ACC112 (cell line): ENCODE measurements around the gene PRKN.

Experiments used
- H2AFZ ChIP-seq: fragments of 200-600 bp; sonication (generic); one replicate; pipeline ENCODE4 v1.6.0; 2017; ENCODE audit warnings: antibody characterized with exemption, low read length; ENCODE audit not compliant: unreplicated experiment
- H3K27ac ChIP-seq: fragments of 200-600 bp; sonication (generic); 2 replicates; pipeline ENCODE4 v1.5.1; 2014; ENCODE audit warnings: low read depth, mild to moderate bottlenecking, antibody characterized with exemption, low read length, moderate library complexity
- H3K27me3 ChIP-seq: fragments of 200-600 bp; sonication (generic); 2 replicates; pipeline ENCODE4 v1.6.1; 2014; ENCODE audit warnings: mild to moderate bottlenecking, antibody characterized with exemption, low read length, moderate library complexity, mixed read lengths; ENCODE audit not compliant: insufficient read depth
- H3K36me3 ChIP-seq: fragments of 200-600 bp; sonication (generic); 2 replicates; pipeline ENCODE4 v1.6.1; 2016; ENCODE audit warnings: mild to moderate bottlenecking, antibody characterized with exemption, low read length, moderate library complexity, mixed read lengths; ENCODE audit not compliant: insufficient read depth
- H3K4me1 ChIP-seq: fragments of 200-600 bp; sonication (generic); one replicate; pipeline ENCODE4 v1.6.1; 2016; ENCODE audit warnings: low read length, mixed read lengths; ENCODE audit not compliant: insufficient read depth, unreplicated experiment, control insufficient read depth
- H3K4me3 ChIP-seq: fragments of 200-600 bp; sonication (generic); 2 replicates; pipeline ENCODE4 v1.5.1; 2014; ENCODE audit warnings: mild to moderate bottlenecking, low read depth, low read length
- H3K79me2 ChIP-seq: fragments of 200-600 bp; sonication (generic); one replicate; pipeline ENCODE4 v1.6.0; 2016; ENCODE audit warnings: low read length; ENCODE audit not compliant: control insufficient read depth, unreplicated experiment, insufficient read depth

Gene PRKN

GRCh38 chr6:161449521-161449920 lies 1278.0 kb downstream of the PRKN start:
- Histone ChIP-seq H2AFZ (no peak overlapping the region), H3K36me3 (no peaks in the 10 kb centered on the region), H3K27me3 (no peaks in the 10 kb centered on the region), H3K27ac (no peak overlapping the region), H3K4me1 (no peaks in the 10 kb centered on the region), H3K4me3 (no peak overlapping the region), H3K79me2 (no peaks in the 10 kb centered on the region)

GRCh38 chr6:161446949-161447348 lies 1280.6 kb downstream of the PRKN start:
- H2AFZ ChIP-seq: no peak overlapping the region
- H3K4me1 ChIP-seq: no peaks in the 10 kb centered on the region
- no peaks in the 10 kb centered on the region for H3K36me3 ChIP-seq
- H3K27ac ChIP-seq: no peak overlapping the region
- H3K79me2 ChIP-seq: no peaks in the 10 kb centered on the region
- H3K27me3 ChIP-seq: no peaks in the 10 kb centered on the region
- H3K4me3 ChIP-seq: no peak overlapping the region

- no peaks in the 10 kb centered on the region for H3K36me3 ChIP-seq
- H3K4me3 ChIP-seq: no peak overlapping the region
- no peak overlapping the region for H2AFZ ChIP-seq
- no peaks in the 10 kb centered on the region for H3K79me2 ChIP-seq
- H3K27ac ChIP-seq: no peak overlapping the region
- no peaks in the 10 kb centered on the region for H3K27me3 ChIP-seq
- H3K4me1 ChIP-seq: no peaks in the 10 kb centered on the region
Measured at GRCh38 chr6:161446296-161446925, 1281.2 kb downstream of the PRKN start.

DNA sequence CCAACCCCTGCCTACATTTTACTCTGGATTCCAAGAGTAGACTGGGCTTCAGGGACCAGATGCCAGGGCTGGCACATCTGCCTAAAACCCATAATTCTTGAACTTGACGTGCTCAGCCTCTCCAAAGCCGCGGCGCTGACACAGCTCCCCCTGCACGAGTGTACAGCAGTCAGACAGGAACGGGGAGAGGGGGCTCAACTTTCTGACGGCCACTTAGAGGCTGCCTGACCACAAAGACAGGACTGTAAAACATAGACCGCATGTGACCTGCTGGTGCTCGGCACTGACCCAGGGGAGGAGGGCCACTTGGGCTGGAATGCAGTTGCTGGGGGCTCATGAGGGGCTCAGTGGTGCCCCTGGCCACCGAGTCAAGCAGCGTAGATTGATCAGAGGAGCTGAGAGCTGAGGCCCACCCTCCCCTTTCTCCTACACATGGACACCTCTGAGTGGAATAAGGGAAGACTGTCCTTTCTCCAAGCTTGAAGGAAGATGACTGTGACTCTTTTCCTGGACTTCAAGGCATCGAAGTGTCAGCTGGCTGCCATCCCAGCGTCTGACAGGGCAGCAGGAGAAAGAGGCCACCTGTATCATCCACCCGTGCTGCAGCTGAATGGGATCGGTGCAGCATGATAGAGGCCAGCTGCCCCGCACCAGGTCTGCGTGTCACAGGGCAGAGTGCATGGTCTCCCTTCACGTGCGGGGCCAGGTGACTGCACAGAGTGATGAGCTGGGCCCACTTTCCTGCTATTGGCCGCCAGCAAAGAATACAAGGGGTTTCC lies 1282.4 kb downstream of the PRKN start:
- Histone ChIP-seq H2AFZ (no peak overlapping the region), H3K4me1 (no peaks in the 10 kb centered on the region), H3K27me3 (no peaks in the 10 kb centered on the region), H3K4me3 (no peak overlapping the region), H3K36me3 (no peaks in the 10 kb centered on the region), H3K27ac (no peak overlapping the region), H3K79me2 (no peaks in the 10 kb centered on the region)

- H3K27me3 ChIP-seq: no peaks in the 10 kb centered on the region
- no peaks in the 10 kb centered on the region for H3K79me2 ChIP-seq
- no peak overlapping the region for H3K27ac ChIP-seq
- peaks cover under 1% of the 10 kb centered on the region for H3K4me1 ChIP-seq
- H2AFZ ChIP-seq: no peak overlapping the region
- no peaks in the 10 kb centered on the region for H3K36me3 ChIP-seq
- H3K4me3 ChIP-seq: no peak overlapping the region
Measured at GRCh38 chr6:161444464-161444863, 1283.1 kb downstream of the PRKN start.

DNA sequence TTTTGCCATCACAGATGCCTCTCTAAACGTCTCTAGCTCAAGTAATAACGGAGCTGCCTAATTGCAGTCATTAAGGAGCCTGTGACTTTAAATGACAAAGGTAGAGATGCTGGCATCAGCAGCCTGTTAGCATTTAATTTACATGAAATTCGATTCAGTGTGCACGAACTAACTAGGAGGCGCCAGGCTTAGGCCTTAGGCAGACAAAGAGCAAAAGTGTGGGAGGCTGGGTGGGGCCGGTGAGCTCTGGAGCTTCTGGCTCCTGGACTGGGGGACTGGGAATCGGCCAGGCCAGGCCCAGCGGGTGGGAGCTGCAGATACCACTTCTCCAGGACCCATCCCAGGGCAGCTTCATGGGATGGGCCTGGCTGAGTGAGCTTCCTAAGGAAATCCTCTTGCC lies 1283.7 kb downstream of the PRKN start:
- H3K4me1 ChIP-seq: peaks cover 7% of the 10 kb centered on the region
- H3K79me2 ChIP-seq: no peaks in the 10 kb centered on the region
- no peak overlapping the region for H3K27ac ChIP-seq
- H3K36me3 ChIP-seq: no peaks in the 10 kb centered on the region
- H3K4me3 ChIP-seq: no peak overlapping the region
- H3K27me3 ChIP-seq: no peaks in the 10 kb centered on the region
- no peak overlapping the region for H2AFZ ChIP-seq

- no peaks in the 10 kb centered on the region for H3K79me2 ChIP-seq
Measured at GRCh38 chr6:161442420-161442819, 1285.1 kb downstream of the PRKN start.

DNA sequence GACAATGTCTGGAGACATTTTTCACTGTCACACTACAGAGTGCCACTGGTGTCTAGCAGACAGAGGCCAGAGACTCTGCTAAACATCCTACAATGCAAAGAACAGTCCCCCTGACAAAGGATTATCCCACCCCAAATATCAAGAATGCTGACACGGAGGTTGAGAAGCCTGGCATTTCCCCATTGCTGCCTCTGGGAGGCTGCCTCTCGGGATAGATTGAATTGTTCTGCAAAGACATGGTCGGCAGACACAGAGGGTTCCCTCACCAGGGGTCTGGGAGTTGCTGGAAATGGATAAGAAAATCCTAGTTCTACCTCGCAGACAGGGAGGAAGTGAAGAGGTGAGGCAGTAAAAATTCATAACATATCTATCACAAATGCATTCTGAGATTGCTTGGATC lies 1287.3 kb downstream of the PRKN start:
- H3K27ac ChIP-seq: no peak overlapping the region
- no peaks in the 10 kb centered on the region for H3K36me3 ChIP-seq
- H3K79me2 ChIP-seq: no peaks in the 10 kb centered on the region
- no peak overlapping the region for H3K4me3 ChIP-seq
- no peak overlapping the region for H2AFZ ChIP-seq
- H3K4me1 ChIP-seq: peaks cover 18% of the 10 kb centered on the region
- H3K27me3 ChIP-seq: no peaks in the 10 kb centered on the region

More at GRCh38 chr6:161442420-161442819, 1285.1 kb downstream of the PRKN start:
- no peak overlapping the region for H3K4me3 ChIP-seq
- no peaks in the 10 kb centered on the region for H3K36me3 ChIP-seq
- H3K27me3 ChIP-seq: no peaks in the 10 kb centered on the region
- no peak overlapping the region for H2AFZ ChIP-seq
- no peak overlapping the region for H3K27ac ChIP-seq
- H3K4me1 ChIP-seq: peaks cover 14% of the 10 kb centered on the region

DNA sequence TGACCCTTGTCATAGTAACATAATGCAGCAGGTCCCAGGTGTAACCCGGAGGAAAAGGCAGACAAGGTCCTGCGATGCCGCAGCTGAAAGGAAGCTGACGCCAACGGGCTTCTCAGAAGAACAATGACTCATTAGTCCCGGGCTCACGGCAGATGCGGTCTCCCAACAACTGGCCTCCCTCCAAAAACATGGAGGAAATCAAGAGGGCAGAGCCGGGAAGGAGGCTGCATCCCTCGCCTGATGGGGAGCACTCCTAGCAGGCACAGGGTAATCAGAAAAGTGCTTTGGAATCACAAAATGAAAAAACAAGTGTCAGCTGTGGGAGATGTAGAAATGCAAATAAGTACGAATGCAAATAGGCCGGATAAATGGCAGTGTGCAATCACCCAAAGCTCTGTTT lies 1288.5 kb downstream of the PRKN start:
- peak overlapping the region; percentile 83 for H3K27ac ChIP-seq
- peaks cover 30% of the 10 kb centered on the region for H3K4me1 ChIP-seq
- H3K36me3 ChIP-seq: no peaks in the 10 kb centered on the region
- no peaks in the 10 kb centered on the region for H3K79me2 ChIP-seq
- no peaks in the 10 kb centered on the region for H3K27me3 ChIP-seq
- H2AFZ ChIP-seq: peak overlapping the region; percentile 93
- H3K4me3 ChIP-seq: peak overlapping the region; percentile 67

- H3K27me3 ChIP-seq: no peaks in the 10 kb centered on the region
- peak overlapping the region; percentile 67 for H3K4me3 ChIP-seq
- H3K36me3 ChIP-seq: no peaks in the 10 kb centered on the region
- peaks cover 33% of the 10 kb centered on the region for H3K4me1 ChIP-seq
- H3K27ac ChIP-seq: peak overlapping the region; percentile 83
- peak overlapping the region; percentile 32 for H2AFZ ChIP-seq
- H3K79me2 ChIP-seq: no peaks in the 10 kb centered on the region
Measured at GRCh38 chr6:161438430-161439030, 1289.0 kb downstream of the PRKN start.

DNA sequence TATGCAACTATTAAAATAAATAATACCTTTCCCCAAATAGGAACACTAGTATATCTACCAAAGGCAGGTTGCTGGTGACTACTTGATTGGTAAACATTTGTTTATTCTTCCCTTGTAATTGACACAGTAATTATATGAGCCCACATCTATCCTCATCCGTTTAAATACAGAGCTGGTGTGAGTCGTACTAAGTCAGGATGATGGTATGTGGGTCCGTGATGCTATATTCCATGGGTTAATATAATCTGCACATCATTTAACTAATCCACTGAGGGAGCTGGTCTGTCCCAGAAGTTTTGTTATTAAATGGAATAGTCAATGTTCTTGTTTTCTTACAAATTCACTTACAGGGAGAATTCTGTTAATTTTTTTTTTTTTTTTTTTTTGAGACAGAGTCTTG lies 1289.7 kb downstream of the PRKN start:
- Histone ChIP-seq H2AFZ (no peak overlapping the region), H3K27ac (no peak overlapping the region), H3K27me3 (no peaks in the 10 kb centered on the region), H3K4me1 (peaks cover 33% of the 10 kb centered on the region), H3K79me2 (no peaks in the 10 kb centered on the region), H3K4me3 (no peak overlapping the region), H3K36me3 (no peaks in the 10 kb centered on the region)
